SHP77 treated with DMSO at 0.1 percent for 48 hours (cell line): Measurements from ENCODE around the gene HAUS5.

ENCODE experiments used
- DNase-seq: peaks from one replicate; lab custom pipeline; 2025; lab: John Stamatoyannopoulos, UW

HAUS5 gene

DNA sequence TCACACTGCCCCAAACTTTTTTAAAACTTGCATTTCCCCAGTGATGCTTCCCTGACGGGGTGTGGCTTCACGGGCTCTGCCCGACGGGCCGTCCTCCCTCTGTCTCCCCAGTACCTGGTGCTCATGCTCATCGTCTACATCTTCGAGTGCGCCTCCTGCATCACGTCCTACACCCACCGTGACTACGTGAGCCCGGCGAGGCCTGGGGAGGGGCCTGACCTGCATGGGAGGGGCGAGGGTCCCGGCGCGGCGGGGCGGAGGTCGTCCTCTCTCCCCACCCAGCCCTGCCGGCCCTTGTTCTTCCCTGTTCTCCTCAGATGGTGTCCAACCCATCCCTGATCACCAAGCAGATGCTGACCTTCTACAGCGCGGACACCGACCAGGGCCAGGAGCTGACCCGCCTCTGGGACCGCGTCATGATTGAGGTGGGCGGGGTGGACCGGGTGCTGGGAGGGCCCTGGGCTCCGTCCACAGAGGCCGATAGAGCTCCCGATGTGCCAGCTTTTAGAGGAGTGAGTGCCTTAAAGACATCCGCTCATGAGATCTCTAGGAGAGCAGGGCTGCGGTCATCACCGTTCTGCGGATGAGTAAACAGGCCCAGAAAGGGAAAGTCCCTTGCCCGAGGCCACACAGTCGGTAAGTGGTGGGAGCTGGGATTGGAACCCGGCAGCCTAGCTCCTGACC is 60.7 kb downstream of the HAUS5 start:
- no peak for DNase-seq
